Testis (tissue), 2 donors: ENCODE measurements around the gene CACNA2D3.

Experiments used
- POLR2A ChIP-seq: fragments of 450-650 bp; IDR thresholded peaks from one replicate; pipeline ENCODE4 v1.6.1; 2017; ENCODE audit warnings: antibody characterized with exemption, mild to moderate bottlenecking, moderate library complexity
- TF ChIP-seq, protein P1 (sequence below), 3 experiments: fragments of 450-650 bp in 2 of 3; fragments of 200-600 bp in 1 of 3; sonication (generic) in 1 of 3; IDR thresholded peaks; one replicate each; pipeline ENCODE4 v1.5.1; 2016 to 2019; ENCODE audit warnings: antibody characterized with exemption in 3 of 3, mild to moderate bottlenecking in 2 of 3, moderate library complexity in 1 of 3

DNA sequence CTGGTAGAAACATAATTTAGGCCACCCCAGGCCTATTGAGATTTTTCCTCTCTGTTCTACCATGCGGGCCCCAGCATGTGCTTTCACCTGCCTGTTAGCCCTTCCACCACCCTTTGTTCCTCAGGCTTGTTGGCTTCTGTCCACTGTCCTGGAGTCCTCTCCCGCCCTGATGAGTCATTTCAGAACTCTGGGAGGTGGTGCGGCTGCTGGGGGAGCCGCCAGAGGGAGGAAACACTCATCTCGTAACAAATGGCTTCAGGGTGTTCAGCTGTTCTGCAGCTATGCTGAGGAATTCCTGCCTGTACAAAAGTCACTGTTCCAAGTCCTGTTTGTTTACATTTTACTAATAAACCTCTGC, 769.2 kb downstream of the CACNA2D3 start:
- no peak for TF ChIP-seq POLR2A
- TF ChIP-seq, protein P1, sequence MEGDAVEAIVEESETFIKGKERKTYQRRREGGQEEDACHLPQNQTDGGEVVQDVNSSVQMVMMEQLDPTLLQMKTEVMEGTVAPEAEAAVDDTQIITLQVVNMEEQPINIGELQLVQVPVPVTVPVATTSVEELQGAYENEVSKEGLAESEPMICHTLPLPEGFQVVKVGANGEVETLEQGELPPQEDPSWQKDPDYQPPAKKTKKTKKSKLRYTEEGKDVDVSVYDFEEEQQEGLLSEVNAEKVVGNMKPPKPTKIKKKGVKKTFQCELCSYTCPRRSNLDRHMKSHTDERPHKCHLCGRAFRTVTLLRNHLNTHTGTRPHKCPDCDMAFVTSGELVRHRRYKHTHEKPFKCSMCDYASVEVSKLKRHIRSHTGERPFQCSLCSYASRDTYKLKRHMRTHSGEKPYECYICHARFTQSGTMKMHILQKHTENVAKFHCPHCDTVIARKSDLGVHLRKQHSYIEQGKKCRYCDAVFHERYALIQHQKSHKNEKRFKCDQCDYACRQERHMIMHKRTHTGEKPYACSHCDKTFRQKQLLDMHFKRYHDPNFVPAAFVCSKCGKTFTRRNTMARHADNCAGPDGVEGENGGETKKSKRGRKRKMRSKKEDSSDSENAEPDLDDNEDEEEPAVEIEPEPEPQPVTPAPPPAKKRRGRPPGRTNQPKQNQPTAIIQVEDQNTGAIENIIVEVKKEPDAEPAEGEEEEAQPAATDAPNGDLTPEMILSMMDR (IDR thresholded peaks at IDR 0.05): peak in 1 of 3 experiments; percentile 43
